HG02970 (cell line): ENCODE data around the gene ZDBF2.
"Not testable (repeated sequence)": the region's sequence is repeated elsewhere in the genome, so short reads cannot be mapped to it uniquely, and the experiment has no call there.

Source experiments
- ATAC-seq: cut with Tn5 transposase; IDR thresholded peaks from one replicate; pipeline ENCODE4 v1.9.1; 2021; ENCODE audit warnings: mild to moderate bottlenecking, moderate library complexity, moderate number of reproducible peaks; ENCODE audit not compliant: unreplicated experiment, low FRiP score

The ZDBF2 gene

DNA sequence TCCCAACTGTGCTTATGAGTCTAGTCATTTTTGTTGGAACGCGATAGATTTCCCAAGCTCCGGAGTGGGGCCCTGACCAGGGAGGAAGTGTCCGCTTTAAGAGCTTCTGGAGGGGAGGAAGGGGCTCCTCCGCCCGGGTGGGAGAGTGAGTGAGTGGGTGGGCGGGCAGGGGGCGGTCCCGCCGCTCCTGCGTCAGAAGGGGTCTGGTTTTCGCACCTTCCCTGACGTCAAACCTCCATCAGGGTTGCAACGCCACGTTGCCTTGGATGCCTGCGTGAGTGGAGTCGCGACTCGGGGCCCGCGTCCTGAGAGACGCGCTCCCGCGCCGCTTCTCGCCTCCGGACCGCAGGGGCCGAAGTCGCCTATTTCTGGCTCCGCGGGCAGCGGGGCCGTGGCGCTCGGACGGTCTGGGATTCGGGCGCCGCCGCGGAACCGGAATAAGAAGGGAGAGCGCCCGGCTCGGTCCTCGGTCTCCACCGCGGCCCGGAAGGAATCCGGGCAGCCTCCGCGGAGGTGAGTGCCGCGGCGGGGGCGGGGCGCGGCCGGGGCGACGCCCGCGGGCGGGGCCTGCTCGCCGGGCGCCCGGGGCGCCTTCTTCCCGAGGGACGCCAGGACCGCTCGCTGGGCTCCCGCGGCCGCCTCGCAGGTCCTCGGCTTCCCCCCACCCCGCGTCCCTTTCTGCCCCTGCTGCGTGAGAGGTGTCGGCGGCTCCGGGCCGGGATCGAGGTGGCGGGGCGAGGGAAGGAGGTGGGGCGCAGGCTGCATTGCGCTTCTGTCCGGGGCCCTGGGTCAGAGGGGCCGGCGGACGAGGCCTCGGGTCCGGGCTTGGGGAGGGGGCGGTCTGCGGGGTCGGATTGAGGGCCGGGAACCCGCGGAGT is at the start of gene ZDBF2:
TSS of gene ZDBF2 (plus strand) at position 230 of the 878 bp plus-strand sequence. CDS start 7,187 bp downstream, outside the sequence.
- ATAC-seq: peak; percentile 67

DNA sequence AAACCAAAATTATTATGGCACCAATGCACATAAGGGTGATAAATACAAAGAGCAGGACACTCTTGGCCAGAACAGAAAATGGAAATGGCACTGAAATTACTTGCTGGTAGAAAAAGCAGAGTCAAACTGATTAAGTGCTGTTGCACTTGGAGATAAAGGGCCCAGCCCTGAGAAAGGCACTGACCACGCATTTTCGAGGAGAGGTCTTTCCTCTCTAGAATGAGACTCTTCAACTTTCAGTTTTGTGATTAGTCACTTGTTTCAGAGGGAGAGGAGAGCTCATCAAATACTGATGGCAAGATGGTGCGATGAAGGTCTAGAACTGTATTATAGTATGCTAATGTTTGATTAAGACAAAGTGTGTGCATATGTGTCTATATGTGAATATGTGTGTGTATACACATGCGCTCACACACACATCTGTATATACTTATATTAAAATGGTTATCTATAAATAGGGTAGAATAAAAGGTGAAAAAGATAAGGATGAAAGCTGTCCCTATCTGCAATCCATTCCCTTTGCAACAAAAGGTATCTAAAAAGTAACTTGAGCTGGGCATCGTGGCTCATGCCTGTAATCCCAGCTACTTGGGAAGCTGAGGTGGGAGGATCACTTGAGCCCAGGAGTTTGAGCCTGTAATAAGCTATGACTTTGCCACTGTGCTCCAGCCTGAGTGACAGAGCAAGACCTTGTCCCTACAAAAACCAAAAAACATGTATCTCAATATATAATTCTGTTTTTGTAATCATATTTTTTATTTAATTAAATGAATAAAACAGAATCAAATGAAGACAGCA is 48.8 kb upstream of the ZDBF2 start:
- no peak for ATAC-seq

DNA sequence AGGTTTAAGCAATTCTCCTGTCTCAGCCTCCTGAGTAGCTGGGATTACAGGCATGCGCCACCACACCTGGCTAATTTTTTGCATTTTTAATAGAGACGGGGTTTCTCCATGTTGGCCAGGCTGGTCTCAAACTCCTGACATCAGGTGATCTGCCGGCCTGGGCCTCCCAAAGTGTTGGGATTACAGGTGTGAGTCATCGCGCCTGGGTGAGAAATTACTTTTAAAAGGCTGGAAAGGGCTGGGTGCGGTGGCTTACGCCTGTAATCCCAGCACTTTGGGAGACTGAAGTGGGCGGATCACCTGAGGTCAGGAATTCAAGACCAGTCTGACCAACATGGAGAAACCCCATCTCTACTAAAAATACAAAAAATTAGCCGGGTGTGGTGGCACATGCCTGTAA is 45.8 kb upstream of the ZDBF2 start:
- not testable (repeated sequence) for ATAC-seq

DNA sequence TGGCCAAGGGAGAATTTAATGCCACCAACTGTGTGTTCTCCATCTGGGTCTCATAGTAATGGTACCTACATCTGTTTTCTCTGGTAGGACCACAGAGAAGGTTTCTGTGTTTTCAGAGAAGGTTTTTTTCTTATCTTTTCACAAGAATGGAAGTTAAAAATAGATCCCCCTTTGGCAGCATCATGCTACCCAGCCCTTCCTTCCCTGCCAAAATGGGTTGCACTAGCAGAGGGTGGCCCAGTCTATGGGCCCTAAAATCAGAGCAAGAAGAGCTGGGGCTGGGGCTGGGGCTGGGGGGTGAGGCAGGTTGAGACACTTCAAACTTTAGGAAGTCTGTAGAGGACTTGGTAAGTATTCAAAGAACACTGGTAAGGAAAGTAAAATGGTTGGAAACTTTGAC is 44.8 kb upstream of the ZDBF2 start:
- no peak for ATAC-seq

DNA sequence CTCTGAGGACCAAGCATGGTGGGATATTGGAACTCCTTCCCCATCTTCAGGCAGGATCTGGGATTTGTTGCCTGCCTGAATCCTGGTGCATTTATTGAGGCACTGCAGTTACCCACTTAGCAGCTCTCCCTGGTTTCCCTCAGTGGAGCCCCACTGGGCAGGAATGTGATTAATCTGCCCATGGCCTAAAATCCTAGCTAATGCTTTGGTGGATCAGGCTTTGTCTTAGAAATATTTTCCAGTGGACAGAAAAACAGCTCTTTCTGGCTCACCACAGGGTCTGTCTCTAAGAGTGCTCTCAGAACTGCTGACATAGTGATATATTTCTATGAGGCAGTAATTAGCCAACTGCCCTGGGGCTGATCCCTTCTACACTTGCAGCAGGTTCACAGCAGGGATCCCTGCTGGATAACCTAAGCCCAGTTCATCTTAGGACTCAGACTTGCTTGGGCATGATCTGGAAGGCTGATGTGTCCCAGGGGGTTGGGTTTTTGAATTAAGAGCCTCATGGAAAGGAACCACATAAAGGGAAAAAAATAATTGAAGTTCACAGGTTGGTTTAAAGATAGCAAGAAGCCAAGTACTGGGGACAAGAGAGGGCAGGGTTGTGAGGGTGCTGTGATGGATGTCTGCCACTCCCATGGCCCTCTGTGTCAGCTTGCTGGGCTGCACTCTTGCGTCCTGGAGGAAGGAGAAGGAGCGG is 44.3 kb upstream of the ZDBF2 start:
- no peak for ATAC-seq

DNA sequence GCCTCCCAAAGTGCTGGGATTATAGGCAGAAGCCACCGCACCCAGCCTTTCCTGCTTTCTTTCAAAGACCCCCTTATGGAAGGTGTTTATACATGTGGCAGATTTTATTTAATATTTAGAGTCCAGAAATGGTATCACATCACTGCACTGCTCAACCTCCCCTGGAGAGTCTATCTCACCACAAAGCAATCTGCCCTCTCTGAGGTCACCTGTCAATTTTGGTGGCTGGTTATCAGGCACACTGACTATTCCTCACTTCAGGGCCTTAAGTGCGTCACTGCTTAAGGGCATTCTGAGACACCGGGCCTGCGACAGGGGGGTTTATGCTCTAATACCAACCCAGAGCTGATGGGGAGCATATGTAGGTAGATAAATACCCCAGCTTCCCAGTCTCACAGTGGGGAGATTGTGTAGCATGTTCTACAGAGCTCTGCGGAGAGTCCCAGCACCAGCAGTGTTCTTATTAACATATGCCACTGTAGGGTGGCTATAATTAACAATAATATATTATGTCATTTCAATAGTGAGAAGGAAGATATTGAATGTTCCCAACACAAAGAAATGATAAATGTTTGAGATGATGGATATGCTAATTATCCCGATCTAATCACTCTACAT is 42.7 kb upstream of the ZDBF2 start:
- ATAC-seq: no peak

DNA sequence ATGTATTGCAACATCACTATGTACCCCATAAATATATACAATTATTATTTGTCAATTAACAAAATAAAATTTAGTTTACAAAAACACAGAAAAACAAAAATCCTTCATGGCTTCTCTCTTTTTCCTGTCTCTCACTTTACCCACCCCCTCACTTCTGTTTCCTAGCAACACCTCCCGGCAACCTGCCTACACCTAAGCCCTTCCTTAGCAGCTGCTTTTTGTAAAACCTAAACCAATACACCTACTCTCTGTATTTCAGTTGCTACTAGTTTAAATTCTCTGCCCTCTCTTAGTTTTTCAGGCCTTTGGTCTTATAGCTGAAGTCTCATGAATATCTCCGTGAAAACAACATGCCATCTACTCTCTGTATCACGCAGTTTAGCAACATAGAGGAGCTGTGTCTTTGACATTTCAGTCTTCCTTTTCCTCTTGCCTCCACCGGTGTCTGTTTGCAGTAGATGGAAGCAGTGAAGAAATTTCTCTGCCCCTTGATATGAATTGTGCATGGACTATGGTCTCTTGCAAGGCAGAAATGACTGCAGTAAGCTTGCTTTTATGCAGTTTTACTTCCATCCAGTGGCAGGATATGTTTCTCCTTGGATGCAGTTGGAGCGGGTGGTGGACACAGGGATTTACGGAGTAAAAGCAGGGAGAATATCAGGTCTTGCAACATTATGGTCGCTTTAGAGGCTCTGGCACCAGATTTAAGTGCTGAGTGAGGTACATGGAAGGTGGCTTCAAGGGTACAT is 42.0 kb upstream of the ZDBF2 start:
- ATAC-seq: no peak

DNA sequence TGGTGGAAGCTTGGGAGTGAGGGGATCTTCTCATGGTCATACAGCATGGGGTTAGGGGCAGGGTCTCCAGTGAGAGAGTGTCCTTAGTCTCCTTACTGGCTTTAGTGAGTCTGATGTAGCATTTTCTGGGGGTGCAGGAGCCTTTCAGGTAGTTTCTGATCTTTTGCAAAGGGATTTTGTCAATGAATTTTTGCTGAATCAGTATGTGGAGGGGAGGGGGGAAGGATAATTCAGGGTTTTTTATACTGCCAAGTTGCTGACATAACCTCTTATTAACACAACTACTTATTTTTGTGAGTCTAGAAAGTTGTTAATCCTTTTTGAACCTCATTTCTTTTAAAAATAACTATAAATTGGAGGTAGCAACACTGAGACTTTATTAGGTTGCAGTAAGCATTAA is 35.3 kb upstream of the ZDBF2 start:
- ATAC-seq: no peak

DNA sequence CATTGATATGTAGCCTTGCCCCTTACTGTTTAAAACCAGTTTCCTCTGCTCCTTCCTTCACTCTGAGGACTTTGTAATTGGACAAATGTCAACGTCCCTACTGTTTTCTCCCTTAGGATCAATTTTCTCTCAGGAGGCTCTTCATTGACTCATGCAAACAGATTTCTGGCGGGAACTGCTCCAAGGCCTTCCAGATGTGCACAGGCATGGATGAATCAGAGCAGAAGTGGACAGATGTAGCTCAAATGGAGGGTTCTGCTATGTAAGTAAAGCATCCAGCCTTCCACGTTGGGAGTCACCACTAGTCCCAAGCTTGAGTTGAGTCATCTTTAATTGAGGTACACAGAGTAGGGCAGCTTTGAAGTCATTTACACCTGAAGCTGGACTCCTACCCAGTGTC is 34.1 kb upstream of the ZDBF2 start:
- ATAC-seq: no peak

DNA sequence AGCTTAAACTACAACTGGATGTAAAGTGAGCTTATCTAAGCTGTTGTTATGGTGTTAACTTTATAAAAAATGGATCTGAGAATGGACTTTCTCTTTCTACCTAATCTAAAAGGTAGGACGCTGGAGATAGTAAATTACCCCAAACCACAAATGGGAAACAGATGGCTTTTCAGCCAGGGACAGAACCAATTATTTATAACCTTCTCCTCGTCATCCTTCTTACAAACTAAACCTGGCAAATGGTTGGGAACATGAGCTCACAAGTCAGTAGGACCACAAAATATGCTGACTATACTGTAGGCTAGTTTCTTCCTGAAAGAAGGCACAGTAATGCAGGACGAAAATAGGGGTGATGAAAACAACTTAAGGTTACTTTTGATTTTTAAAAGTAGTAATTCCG is 32.7 kb upstream of the ZDBF2 start:
- no peak for ATAC-seq

DNA sequence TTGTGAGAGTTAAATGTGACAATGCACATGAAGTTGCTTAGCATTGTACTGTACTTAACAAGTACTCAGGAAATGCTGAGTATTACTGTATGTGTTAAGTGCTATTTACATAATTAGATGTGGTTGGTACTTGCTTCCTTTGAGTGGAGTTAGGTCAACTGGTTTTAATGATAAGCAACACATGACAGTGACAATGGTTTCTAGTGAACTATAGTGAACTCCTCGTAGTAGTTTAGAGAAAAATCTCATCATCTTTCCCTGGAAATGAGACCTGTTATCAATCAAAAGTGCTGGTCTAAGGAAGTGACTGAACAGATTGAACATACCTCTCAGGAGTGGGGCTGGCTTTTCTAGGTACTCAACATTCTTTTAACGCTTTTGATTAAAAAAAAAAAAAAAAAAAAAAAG is 29.2 kb upstream of the ZDBF2 start:
- ATAC-seq: peak; percentile 28

DNA sequence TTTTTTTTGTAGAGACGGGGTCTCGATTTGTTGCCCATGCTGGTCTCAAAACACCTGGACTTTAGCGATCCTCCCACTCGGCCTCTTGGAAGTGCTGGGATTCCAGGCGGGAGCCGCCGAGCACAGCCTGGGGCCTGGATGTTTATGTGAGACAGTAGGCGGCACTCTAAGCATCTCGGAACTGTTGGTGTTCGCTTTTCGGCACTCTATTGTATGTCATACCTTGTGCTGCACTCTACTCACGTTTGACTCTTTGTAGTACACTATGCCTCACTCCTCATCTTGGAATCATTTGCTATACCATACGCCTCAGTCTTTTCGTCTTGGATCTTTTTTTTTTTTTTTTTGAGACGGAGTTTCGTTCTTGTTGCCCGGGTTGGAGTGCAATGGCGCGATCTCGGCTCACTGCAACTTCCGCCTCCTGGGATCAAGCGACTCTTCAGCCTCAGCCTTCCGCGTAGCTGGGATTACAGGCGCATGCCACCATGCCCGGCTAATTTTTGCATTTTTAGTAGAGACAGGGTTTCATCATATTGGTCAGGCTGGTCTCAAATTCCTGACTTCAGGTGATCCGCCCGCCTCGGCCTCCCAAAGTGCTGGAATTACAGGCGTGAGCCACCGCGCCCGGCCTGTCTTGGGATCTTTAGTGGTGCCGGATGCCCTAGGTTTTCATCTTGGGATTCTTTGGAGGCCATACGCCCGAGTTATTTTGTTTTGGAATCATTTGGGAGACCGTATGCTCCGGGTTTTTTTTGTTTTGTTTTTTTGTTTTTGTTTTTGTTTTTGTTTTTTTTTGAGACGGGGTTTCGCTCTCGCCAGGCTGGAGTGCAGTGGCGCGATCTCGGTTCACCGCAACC is 24.2 kb upstream of the ZDBF2 start:
- ATAC-seq: no peak

DNA sequence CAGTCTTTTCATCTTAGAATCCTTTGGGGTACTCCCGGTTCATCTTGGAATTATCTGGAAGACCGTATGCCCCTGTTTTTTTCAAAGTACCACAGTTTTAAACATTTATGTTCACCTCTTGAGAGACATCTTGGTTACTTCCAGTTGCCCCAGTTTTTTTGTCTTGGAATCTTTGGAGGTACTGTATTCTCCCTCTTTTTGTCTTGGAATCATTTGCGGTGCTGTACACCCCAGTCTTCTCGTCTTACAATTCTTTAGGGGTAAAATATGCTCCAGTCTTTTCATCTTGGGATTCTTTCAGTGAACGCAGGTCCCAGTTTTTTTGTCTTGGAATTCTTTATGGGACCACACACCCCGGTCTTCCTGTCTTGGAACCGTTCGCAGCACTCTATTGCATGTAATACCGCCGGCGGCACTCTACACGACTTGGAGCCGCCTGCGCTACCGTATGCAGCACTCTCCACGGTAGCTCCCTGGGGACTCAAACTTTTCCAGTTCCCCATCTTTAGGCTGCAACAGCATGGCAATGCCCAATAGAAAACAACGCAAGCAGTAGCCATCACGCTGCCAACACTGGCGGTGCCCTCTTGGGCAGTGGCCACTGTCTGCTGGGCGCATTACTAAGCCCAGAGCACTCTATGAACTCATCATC is 21.2 kb upstream of the ZDBF2 start:
- no peak for ATAC-seq

DNA sequence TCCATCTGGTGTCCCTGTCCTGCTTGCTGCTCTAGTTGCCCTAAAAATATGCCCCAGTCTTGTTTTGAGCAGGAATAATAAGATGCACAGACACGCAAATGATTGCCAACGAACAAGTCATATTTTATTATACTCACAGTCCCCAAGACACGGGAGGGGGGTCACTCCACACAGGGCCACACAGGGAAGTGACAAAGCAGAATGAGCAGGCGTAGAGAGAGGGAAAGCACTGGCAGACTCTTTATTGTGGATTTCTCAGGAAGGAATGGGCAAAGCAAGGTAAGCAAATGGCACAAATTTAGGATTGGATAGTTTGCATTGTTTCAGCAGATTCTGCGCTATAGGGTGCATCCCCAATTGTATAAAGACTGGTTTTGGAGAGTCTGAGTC is 20.7 kb upstream of the ZDBF2 start:
- ATAC-seq: no peak

DNA sequence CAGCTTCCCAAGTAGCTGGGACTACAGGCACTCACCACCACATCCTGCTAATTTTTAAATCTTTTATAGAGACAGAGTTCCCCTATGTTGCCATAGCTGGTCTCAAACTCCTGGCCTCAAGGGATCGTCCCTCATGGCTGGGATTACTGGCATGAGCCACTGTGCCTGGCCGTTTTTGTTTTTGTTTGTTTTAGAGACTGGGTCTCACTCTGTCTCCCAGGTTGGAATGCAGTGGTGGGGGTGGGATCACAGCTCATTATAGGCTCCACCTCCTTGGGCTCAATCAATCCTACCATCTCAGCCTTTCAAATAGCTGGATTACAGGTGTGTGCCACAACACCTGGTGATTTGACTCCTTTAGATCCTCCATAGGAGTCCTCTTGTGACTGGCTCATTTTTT is 19.5 kb upstream of the ZDBF2 start:
- ATAC-seq: no peak

DNA sequence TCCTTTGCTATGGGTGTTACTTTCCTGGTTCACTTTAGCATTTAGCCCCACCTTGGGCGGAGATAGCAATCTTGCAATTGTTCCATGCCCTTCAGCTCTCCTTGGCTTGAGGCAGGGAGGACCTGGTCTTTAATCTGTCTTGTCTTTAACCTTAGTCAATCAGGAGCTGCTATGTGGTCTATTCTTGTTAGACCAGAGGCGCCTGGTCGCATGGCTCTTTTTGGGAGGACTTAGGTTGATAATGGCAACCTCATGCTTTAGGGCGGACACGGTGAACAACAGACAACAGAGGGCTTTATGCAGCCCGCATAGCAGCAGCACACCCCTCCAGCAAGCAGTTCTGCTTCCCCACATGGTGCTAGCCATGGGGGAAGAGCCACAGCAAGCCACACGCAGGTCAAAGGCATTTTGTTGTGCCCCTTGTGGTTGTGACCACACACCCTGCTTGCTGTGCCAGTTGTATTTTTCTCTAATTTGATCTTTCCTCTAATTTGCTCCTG is 17.7 kb upstream of the ZDBF2 start:
- ATAC-seq: no peak

DNA sequence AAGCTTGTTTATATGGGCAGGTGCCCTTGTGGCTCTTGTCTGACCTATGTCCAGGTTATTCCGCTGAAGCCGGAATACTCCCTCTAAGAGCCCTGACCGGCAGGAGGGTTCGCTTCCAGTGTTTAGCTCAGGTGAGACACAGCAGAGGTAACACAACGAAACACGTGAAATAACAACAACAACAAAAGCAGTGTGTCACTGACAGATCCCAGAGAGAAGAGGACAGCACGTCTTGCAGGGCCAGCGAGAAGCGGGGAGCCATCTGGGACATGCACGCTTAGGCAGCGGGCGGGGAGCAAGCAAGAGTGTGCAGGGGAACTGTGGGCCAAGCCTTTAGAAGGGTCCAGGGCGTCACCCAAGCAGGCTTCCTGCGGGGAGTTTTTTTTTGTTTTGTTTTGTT is 17.1 kb upstream of the ZDBF2 start:
- ATAC-seq: no peak

DNA sequence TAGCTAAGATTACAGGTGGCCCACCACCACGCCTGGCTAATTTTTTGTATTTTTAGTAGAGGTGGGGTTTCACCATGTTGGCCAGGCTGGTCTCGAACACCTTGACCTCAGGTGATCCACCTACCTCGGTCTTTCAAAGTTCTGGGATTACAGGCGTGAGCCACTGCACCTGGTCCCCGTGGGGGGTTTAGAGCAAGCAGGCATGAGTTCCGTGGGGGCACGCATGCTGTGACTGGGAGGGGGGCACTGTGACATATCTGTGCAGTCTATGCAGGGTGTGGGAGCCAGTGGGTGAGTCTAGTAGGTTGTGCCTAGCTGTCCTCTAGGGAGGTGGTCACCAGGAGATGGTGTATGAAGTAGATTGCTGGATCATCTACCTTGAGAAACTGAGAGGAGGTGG is 16.6 kb upstream of the ZDBF2 start:
- ATAC-seq: no peak
